Left colon (tissue), 2 donors: ENCODE results near the gene CBLB. TPM values are rescaled to one million over a fixed set of nuclear protein-coding genes. Genes with fewer than 3 reads are reported as not detected.

Source experiments
- ATAC-seq: fragments of 200-7000 bp; cut with Tn5 transposase; one replicate; pipeline ENCODE4 v1.9.1; 2020; ENCODE audit warnings: mild to moderate bottlenecking, moderate library complexity
- DNase-seq, 2 donors: peaks; one replicate each; pipeline ENCODE4 v3.0.0-alpha.2; 2020
- intact Hi-C, 2 donors: fragments of 100-400 bp; cut with DNase I in 1 of 2; cut with micrococcal nuclease in 1 of 2; formaldehyde crosslinking; loops; one replicate each; pipeline versions ENCODE4 v1.11.2 to v1.14.0; 2022; cut with DNase I, micrococcal nuclease
- total RNA-seq, 2 donors: library from RNA; stranded (reverse); fragmentation: NEBNext Ultra II Directional; extraction: Animal tissue kit (Norgen Biotek cat#: 25700); gene quantifications; one replicate each; pipeline ENCODE4 v1.2.1, GENCODE V29; 2021
- donor health status: DM: no; HTN: no; CAD: no.
- donor health status: DM: yes; HTN: yes; CAD: no.

The CBLB gene
- total RNA-seq, 2 donors from 2014 or later: 36.7 to 50.2 TPM

DNA sequence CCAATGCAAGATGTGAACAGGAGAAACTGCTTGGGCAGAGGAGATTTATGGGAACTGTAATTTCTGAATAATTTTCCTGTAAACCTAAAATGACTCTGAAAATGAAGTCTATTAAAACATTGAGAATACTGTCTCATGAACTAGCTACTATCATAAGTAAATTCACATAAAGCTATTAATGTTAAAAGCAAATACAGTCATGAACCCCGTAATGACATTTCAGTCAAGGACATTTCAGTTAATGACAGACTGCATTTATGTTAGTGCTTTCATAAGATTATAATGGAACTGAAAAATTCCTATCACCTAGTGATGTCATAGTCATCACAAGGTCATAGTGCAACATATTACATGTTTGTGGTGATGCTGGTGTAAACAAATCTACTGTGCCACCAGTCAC lies 17.2 kb downstream of the CBLB start:
- intact Hi-C loops: no loop called here
- ATAC-seq: no peak
- DNase-seq: no peak

DNA sequence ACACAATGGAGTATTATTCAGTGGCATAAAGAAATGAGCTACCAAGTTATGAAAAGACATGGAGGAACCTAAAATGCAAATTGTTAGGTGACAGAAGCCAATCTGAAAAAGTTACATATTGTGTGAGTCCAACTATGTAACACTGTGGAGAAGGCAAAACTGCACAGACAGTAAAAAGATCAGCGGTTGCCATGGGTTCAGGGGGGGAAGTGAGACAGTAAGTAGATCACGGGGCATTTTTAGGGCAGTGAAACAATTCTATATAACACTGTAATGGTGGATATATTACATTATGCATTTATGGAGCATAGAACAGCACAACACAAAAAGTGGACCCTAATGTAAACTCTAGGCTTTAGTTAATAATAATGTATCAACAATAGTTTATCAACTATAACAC lies 17.6 kb downstream of the CBLB start:
- no peak for ATAC-seq
- intact Hi-C loops: no loop called here
- no peak for DNase-seq

GRCh38 chr3:105850593-105850992 lies 18.2 kb downstream of the CBLB start:
- intact Hi-C loops: no loop called here

DNA sequence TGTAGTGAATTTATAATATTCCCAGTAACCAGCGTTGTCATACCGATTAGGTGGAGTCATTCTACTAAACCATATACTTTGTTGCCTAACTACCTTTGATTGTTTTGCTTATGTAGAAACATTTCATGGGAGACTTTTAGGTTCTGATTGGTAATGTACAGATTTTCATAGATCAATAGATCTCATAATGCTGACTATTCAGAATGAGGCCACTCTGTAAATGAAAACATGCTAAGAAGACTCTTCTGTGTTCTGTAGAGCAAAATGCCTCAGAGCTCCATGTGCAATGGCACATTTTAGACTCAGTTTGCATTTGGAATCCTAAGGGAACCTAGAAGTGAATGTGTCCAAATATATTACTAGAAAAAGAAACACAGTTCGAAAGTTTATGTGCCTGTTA lies 20.0 kb downstream of the CBLB start:
- DNase-seq: no peak
- no peak for ATAC-seq
- intact Hi-C loops: no loop called here

More at GRCh38 chr3:105850593-105850992, 18.2 kb downstream of the CBLB start:
- DNase-seq: no peak
- ATAC-seq: no peak

GRCh38 chr3:105847865-105848264 lies 20.9 kb downstream of the CBLB start:
- ATAC-seq: no peak
- no peak for DNase-seq
- intact Hi-C loops: no loop called here

- intact Hi-C loops: no loop called here
- ATAC-seq (no peak), DNase-seq (no peak)
Measured at GRCh38 chr3:105847452-105847851, 21.4 kb downstream of the CBLB start.

DNA sequence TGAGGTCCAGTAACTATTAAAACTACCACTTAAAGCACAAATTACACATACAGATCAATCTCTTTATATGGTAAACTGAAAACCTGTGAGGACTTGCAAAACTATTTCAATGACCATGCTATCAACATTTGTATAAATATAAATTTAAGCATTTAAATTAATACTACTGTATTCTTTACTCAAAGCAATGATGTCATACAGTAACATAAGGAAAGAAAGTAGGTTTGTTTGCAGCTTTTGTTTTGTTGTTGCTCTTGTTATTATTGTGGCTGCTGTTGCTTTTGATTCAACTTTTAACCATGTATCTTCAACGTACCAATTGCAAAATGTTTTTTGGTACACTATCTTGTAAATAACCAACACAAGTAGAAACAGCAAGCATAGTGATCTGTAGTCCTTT lies 22.0 kb downstream of the CBLB start:
- ATAC-seq: no peak
- no peak for DNase-seq
- intact Hi-C loops: no loop called here

- DNase-seq (no peak), ATAC-seq (peak; percentile 74)
- intact Hi-C loops: no loop called here
Measured at GRCh38 chr3:105845488-105845887, 23.3 kb downstream of the CBLB start.

- intact Hi-C loops: no loop called here
- DNase-seq (no peak), ATAC-seq (no peak)
Measured at GRCh38 chr3:105844704-105845103, 24.1 kb downstream of the CBLB start.

- DNase-seq (no peak), ATAC-seq (no peak)
- intact Hi-C loops: no loop called here
Measured at GRCh38 chr3:105843994-105844393, 24.8 kb downstream of the CBLB start.

DNA sequence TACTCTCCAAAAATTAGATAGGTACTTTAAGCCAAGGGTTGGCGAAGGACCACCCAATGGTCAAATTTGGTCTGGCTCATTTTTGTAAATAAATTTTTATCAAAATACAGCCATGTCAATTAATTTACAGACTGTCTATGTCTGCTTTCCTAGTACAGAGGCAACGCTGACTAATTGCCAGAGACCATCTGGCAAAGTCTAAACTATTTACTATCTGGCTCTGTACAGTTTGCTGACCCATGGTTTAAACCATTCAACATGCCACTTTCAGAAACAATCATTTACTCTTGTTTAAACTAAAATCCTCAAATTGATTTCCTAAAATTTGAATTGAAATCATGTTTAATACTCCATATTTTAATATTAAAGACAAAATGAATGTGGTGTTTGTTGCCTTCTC lies 25.9 kb downstream of the CBLB start:
- intact Hi-C loops: no loop called here
- no peak for ATAC-seq
- DNase-seq: no peak

DNA sequence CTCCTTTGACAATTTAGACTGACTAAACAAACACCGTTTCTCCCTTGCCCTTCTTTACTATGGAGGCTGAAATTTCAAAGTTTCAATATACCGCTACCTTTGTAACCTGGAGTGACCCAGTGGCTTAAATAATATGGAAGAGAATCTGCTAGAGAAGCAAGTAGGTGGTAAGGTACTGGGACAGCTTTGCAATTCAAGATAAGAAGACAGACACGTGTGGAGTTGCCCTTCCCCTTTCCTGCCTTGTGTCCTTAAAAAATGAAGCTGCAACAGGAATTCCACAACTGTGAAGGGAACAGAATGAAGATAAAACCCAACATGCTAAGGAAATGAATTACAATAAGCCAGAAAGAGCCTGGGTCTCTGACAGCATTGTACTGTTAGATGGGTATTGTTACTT lies 26.4 kb downstream of the CBLB start:
- DNase-seq (no peak), ATAC-seq (no peak)
- intact Hi-C loops: no loop called here

DNA sequence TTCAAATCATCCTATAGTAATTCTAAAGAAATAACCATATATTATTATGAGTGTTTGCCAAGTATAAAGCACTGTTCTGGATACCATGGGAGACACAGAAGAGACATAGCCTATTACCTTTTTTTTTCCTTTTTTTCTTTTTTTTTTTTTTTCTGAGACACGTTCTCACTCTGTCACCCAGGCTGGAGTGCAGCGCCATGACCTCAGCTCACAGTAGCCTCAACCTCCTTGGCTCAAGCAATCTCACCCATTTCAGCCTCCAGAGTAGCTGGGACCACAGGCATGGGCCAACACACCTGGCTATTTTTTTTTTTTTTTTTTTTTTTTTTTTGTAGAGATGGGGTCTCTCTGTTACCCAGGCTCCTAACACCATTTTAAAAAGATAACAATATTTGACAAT lies 30.9 kb downstream of the CBLB start:
- no peak for ATAC-seq

DNA sequence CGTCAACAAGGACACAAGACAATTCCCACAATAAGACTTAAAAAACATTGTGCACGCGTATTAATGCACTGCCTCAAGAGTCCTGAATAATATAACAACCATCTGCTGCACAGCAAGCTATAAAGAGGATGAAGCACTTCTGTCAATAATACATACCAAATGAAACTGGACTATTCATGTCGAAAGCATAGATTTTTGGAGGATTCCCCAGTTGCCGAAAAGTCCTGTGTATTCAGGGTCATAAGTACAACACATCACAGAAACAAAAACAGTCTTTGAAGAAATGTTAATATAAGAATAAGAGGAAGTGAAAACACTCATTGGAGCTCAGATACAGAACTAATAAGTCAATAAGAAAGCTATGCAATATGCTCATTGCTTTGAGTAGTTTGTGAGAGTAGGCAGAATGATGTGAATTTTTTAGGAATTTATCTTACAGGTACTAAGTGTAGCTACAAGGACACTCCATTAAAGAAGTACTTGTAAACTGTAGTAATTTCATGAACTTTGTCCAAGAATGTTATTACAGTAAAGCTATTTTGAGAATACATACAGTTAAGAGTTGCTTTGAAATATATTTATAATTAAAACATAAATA lies 31.6 kb downstream of the CBLB start:
- ATAC-seq (no peak), DNase-seq (no peak)
- intact Hi-C loops: no loop called here

More for the DNA sequence above, 30.9 kb downstream of the CBLB start:
- intact Hi-C loops: no loop called here
- DNase-seq: no peak

- DNase-seq (no peak), ATAC-seq (no peak)
- intact Hi-C loops: no loop called here
Measured at GRCh38 chr3:105836533-105836932, 32.3 kb downstream of the CBLB start.

GRCh38 chr3:105835606-105836005 lies 33.2 kb downstream of the CBLB start:
- peak; percentile 37 for ATAC-seq
- intact Hi-C loops: no loop called here
- no peak for DNase-seq

GRCh38 chr3:105834768-105835167 lies 34.0 kb downstream of the CBLB start:
- intact Hi-C loops: no loop called here
- ATAC-seq (no peak), DNase-seq (no peak)

DNA sequence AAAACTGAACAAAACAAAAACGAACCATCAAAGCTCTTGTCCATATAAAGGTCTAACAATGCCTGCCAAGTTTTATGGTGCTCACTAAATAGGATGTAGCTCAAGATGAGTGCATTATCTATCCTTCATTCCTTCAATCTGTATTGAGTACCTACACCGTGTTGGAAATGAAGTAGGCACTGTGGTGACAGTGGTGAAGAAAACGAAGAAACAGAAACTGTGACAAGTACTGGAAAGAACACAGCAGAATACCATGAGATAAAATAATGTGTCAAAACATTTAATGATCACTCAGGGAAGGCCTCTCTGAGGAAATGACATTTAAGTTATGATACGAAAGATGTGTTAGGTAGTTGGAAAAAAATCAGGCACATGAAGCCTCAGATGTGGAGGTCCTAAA lies 36.2 kb downstream of the CBLB start:
- intact Hi-C loops: no loop called here
- ATAC-seq (no peak), DNase-seq (no peak)

DNA sequence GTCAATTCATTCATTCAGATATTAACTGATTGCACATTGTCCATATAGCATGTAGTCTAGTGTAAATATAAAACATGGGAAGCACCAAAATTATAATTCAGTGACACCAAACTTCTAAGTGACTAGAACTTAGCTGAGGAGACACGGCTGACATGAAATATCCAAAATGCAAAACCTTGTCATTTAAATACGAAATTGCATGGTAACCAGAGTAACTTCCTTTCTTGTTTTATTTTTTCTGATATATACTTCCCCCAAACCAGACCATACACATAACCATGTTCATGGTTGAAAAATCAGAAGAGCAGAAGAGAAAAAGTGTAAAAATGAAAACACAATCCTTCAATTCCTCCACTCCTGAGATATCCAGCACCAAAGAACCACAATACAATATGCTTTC lies 38.0 kb downstream of the CBLB start:
- intact Hi-C loops: no loop called here
- ATAC-seq: no peak
- no peak for DNase-seq

DNA sequence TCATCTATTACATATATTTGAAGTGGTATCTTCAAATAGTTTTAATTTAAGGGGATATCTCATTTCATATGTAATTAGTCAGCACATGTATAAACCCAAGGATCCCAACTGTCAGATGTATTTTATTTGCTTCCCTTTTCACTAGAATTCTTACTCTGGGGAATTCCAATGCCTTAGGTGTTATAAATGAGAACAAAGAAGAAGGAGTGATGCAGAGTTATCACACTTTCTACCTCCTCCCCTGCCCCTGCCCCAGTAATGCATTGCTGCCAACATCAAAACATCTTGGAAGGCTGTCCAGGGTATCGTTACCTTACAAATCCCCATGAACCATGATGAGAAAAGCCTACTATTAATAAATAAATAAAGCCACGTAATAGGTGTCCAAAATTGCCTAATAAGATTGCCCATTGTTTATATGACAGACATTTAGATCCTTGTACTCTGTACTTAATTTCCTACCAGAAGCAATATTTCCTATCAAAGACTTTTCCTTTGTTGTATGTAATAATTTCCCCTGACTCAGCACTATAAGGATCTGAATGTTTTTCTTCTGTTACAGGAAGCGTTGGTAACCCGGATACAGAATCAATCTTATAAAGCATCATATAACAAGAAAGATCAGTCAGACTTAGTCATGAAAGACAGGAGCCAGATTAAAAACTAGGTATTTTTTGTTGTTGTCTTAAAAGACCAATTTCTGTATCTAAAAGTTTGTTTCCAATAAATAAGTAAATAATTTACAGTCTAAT lies 38.8 kb downstream of the CBLB start:
- intact Hi-C loops: no loop called here
- DNase-seq (no peak), ATAC-seq (no peak)

DNA sequence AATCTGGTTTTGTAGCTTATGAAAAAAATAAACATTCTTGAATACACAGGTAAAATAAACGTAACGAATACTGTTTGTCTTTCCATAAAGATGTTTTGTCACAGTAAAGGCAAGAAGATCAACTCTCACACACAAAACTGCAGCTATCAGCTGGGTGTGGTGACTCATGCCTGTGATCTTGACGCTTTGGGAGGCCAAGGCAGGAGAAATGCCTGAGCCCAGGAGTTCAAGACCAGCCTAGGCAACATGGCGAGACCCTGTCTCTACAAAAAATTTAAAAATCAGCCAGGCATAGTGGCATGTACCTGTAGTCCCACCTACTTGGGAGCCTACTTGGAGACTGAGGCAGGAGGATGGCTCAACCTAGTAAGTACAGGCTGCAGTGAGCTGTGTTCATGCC lies 39.6 kb downstream of the CBLB start:
- ATAC-seq (peak; percentile 67), DNase-seq (no peak)
- intact Hi-C loops: no loop called here
